Right atrium auricular region (tissue), 2 donors: Measurements from ENCODE around the gene KIRREL3. TPM values are rescaled to one million over a fixed set of nuclear protein-coding genes. Genes with fewer than 3 reads are reported as not detected.
"Not testable (repeated sequence)": the region's sequence is repeated elsewhere in the genome, so short reads cannot be mapped to it uniquely, and the experiment has no call there.

ENCODE experiments used
- DNase-seq: peaks from one replicate; pipeline ENCODE4 v3.0.0-alpha.2; 2019; ENCODE audit warnings: low spot score
- H3K27ac ChIP-seq, 2 donors: fragments of 200-600 bp; sonication (generic); 1 replicate in 1 of 2; 2 replicates in 1 of 2; pipeline ENCODE4 v1.5.1; 2016 to 2019
- H3K27me3 ChIP-seq, 2 donors: fragments of 200-600 bp; sonication (generic); one replicate each; pipeline versions ENCODE4 v1.5.1 to v1.6.0; 2017 to 2019
- H3K36me3 ChIP-seq: fragments of 200-600 bp; sonication (generic); one replicate; pipeline ENCODE4 v1.5.1; 2016
- H3K4me1 ChIP-seq, 2 donors: fragments of 200-600 bp; sonication (generic); one replicate each; pipeline versions ENCODE4 v1.5.1 to v1.6.0; 2017 to 2019
- H3K4me3 ChIP-seq, 2 donors: fragments of 200-600 bp; sonication (generic); 1 replicate in 1 of 2; 2 replicates in 1 of 2; pipeline ENCODE4 v1.5.1; 2017 to 2019; ENCODE audit warnings: mild to moderate bottlenecking in 1 of 2, moderate library complexity in 1 of 2
- H3K9me3 ChIP-seq, 2 donors: fragments of 200-600 bp; sonication (generic); one replicate each; pipeline ENCODE4 v1.5.1; 2019
- microRNA-seq, 2 donors: library from miRNA; unstranded; fragments of <30 nt; microRNA quantifications; one replicate each; pipeline ENCODE4, GENCODE V29; 2016 to 2017; ENCODE audit warnings: borderline number of aligned reads in 2 of 2, borderline replicate concordance in 1 of 2
- total RNA-seq, 2 donors: library from RNA; depleted of rRNA; stranded (reverse); fragments of >200 nt; gene quantifications; one replicate each; pipeline ENCODE4 v1.1.0, GENCODE V29; 2016
- TF ChIP-seq, protein P1 (sequence below), 2 donors: fragments of 200-600 bp; sonication (generic); IDR thresholded peaks; one replicate each; pipeline ENCODE4 v1.5.1; 2019; ENCODE audit warnings: antibody characterized with exemption in 2 of 2

The KIRREL3 gene
- total RNA-seq, 2 donors from 2014 or later = 0.51 to 0.74 TPM

DNA sequence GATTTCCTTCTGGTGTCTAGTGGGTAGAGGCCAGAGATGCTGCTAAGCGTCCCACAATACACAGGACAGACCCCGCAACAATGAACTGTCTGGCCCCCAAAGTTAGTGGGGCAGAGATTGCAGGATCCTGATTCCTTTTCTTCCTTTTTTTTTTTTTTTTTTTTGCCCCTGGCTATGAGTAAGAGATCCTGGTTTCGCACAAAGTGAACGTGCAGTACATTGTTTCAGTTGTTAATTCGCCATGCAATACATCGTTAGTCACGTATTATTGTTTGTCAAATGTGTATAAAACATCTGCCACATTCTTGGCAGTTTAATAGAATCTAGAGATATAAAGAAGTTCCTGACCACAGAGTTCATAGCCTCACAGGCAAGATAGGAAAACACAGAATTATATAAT is 624.8 kb downstream of the KIRREL3 start:
- Histone ChIP-seq H3K4me1 (peaks cover 0 to 65% of the 10 kb centered on the region in 2 donors), H3K27me3 (no peaks in the 10 kb centered on the region), H3K4me3 (no peak overlapping the region), H3K27ac (peak overlapping the region; percentile 67 to 72), H3K36me3 (no peaks in the 10 kb centered on the region), H3K9me3 (no peaks in the 10 kb centered on the region)
- DNase-seq = no peak
- TF ChIP-seq, protein P1, sequence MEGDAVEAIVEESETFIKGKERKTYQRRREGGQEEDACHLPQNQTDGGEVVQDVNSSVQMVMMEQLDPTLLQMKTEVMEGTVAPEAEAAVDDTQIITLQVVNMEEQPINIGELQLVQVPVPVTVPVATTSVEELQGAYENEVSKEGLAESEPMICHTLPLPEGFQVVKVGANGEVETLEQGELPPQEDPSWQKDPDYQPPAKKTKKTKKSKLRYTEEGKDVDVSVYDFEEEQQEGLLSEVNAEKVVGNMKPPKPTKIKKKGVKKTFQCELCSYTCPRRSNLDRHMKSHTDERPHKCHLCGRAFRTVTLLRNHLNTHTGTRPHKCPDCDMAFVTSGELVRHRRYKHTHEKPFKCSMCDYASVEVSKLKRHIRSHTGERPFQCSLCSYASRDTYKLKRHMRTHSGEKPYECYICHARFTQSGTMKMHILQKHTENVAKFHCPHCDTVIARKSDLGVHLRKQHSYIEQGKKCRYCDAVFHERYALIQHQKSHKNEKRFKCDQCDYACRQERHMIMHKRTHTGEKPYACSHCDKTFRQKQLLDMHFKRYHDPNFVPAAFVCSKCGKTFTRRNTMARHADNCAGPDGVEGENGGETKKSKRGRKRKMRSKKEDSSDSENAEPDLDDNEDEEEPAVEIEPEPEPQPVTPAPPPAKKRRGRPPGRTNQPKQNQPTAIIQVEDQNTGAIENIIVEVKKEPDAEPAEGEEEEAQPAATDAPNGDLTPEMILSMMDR (IDR thresholded peaks at IDR 0.05) = no peak

DNA sequence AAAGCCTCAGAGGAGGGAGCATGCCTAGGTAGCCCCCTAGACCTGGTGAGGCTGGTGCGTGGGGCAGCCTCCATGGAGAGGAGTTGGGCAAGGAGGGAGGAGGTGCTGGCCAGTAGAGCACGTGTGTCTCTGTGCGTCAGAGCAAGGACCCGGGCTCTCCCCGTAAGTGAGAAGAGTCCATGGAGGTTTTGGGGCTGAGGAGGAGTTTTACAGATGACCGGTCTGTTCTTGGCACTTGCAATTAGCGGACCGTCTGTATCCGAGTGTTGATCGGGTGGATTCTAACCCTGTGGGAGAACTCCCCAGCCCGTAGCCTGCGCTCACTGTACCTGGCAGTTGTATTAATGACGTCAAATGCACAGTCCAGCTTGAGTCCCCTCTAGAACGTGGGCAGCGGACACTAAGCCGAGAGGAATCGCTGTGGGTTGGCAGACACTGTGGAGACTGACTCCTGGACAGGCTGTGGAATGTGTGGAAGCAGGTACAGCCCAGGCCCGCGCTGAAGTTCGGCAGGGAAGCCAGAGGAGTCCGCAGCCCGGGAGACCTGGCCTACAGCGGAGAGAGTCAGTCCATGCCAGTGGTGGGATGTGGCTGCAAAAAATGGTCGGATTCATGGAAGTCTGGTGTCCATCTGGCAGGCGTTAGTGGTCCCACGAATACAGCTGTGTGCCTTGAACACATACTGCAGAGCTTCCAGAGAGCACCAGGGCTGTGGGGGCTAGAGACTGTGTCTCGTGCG is 625.8 kb downstream of the KIRREL3 start:
- Histone ChIP-seq H3K27ac (peak overlapping the region; percentile 67 to 72), H3K4me1 (peaks cover 0 to 71% of the 10 kb centered on the region in 2 donors)
- not testable (repeated sequence) for H3K9me3 ChIP-seq, H3K27me3 ChIP-seq, DNase-seq, H3K4me3 ChIP-seq, H3K36me3 ChIP-seq

DNA sequence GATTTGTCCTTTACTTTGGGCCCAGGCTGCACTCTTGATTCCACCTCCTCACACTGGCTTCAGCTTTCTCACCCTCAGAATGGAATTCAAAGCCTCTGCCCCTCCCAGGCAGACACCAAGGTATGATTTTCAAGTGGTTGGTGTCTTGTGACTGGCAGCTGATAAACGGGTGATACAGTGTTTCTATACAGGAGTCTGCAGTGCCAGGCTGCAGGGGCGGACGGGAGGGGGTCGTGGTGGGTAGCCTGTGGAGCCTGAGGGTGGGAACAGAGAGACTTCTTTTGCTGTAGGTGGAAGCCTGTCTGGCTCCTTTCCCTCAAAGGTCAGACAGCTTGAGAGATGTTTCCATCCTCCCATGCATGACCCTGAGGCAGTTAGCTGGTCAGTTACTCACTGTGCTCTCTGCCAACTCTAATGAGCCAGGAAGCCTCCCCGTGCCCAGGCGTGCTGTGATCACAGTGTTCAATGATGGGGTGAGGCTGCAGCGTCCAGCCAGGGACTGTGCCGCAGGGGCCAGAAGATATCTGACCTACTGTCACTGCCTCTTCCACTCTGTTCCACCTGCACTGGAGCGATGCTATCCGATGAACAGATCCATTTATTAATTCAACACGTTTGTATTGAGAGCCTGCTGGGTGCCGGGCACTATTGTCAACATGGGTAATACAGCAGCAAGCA is 627.0 kb downstream of the KIRREL3 start:
- H3K9me3 ChIP-seq, DNase-seq: not testable (repeated sequence)
- peak overlapping the region; percentile 65 to 72 for H3K27ac ChIP-seq

More for the DNA sequence above, 627.0 kb downstream of the KIRREL3 start:
- not testable (repeated sequence) for H3K36me3 ChIP-seq, H3K27me3 ChIP-seq, H3K4me3 ChIP-seq
- peaks cover 0 to 69% of the 10 kb centered on the region in 2 donors for H3K4me1 ChIP-seq

Small RNA genes within 50 kb of the gene (microRNA-seq; reads per million reads assigned to microRNA genes)
- gene MIR3167 = 0 to 0.71 reads per million in 2 donors
